IMR-90 (cell line): ENCODE measurements around the gene FBXO40. TPM values are rescaled to one million over a fixed set of nuclear protein-coding genes. Genes with fewer than 3 reads are reported as not detected.
A peak's percentile ranks its signal among the peaks of the same experiment; 100 is the strongest.
"Not testable (repeated sequence)": the region's sequence is repeated elsewhere in the genome, so short reads cannot be mapped to it uniquely, and the experiment has no call there.

Source experiments
- ATAC-seq: fragments of 200-7000 bp; cut with Tn5 transposase; 2 replicates; pipeline ENCODE4 v1.9.1; 2020; ENCODE audit warnings: low read depth, mild to moderate bottlenecking, moderate library complexity
- BruUV-seq: library from RNA; stranded (reverse); fragments of 400-500 nt; replicated peaks from 2 replicates; lab custom pipeline; 2021; lab: Mats Ljungman, UMichigan
- CTCF ChIA-PET: fragments of 300-600 bp; formaldehyde crosslinking; extraction: SDS; loops from one replicate; lab custom pipeline; 2021; ENCODE audit warnings: antibody characterized with exemption; lab: Yijun Ruan, JAX
- POLR2A ChIA-PET: fragments of 300-600 bp; sonication (Branson Sonifier 250); formaldehyde crosslinking; loops from one replicate; lab custom pipeline; 2022; ENCODE audit warnings: antibody characterized with exemption; ENCODE audit not compliant: unreplicated experiment; lab: Charles Lee
- DNase-seq: peaks from one replicate; pipeline ENCODE4 v3.0.0; 2013
- H2AFZ ChIP-seq: replicated peaks from 2 replicates; pipeline ENCODE3; 2013; ENCODE audit warnings: low read length, mild to moderate bottlenecking; ENCODE audit not compliant: poor library complexity
- H2AK5ac ChIP-seq: 2 replicates; pipeline ENCODE4 v1.6.1; 2013; ENCODE audit warnings: low read depth, low read length, inconsistent platforms
- H2AK9ac ChIP-seq: replicated peaks from 2 replicates; pipeline ENCODE3; 2013; ENCODE audit warnings: mild to moderate bottlenecking, low read depth, low read length, moderate library complexity; ENCODE audit not compliant: poor library complexity
- H2BK120ac ChIP-seq: 2 replicates; pipeline ENCODE4 v1.6.1; 2013; ENCODE audit warnings: low read depth, low read length, inconsistent platforms
- H2BK15ac ChIP-seq: 3 replicates; pipeline ENCODE4 v1.6.1; 2013; ENCODE audit warnings: low read depth, low read length, inconsistent platforms
- H2BK20ac ChIP-seq: 2 replicates; pipeline ENCODE4 v1.6.1; 2013; ENCODE audit warnings: low read depth, mild to moderate bottlenecking, inconsistent platforms, low read length, moderate library complexity
- H2BK5ac ChIP-seq: 2 replicates; pipeline ENCODE4 v1.6.1; 2013; ENCODE audit warnings: mild to moderate bottlenecking, low read depth, low read length, inconsistent platforms; ENCODE audit not compliant: poor library complexity, severe bottlenecking
- H3K14ac ChIP-seq: replicated peaks from 2 replicates; pipeline ENCODE4 v1.6.1; 2013; ENCODE audit warnings: low read depth, low read length, inconsistent platforms
- H3K18ac ChIP-seq: 2 replicates; pipeline ENCODE4 v1.6.1; 2013; ENCODE audit warnings: low read depth, low read length, control low read depth
- H3K23ac ChIP-seq: 2 replicates; pipeline ENCODE4 v1.6.1; 2013; ENCODE audit warnings: low read depth, low read length, inconsistent platforms
- H3K27ac ChIP-seq: 2 replicates; pipeline ENCODE4 v1.5.1; 2013; ENCODE audit warnings: mild to moderate bottlenecking, control low read depth, low read length; ENCODE audit not compliant: insufficient read depth
- H3K27me3 ChIP-seq: 2 replicates; pipeline ENCODE4 v1.6.1; 2013; ENCODE audit warnings: low read length; ENCODE audit not compliant: control insufficient read depth, insufficient read depth
- H3K36me3 ChIP-seq: 2 replicates; pipeline ENCODE4 v1.6.1; 2013; ENCODE audit warnings: low read length, mixed read lengths; ENCODE audit not compliant: control insufficient read depth, insufficient read depth
- H3K4ac ChIP-seq: 2 replicates; pipeline ENCODE4 v1.6.1; 2013; ENCODE audit warnings: low read depth, low read length, inconsistent platforms
- H3K4me1 ChIP-seq: 2 replicates; pipeline ENCODE4 v1.6.1; 2013; ENCODE audit warnings: low read length, mixed read lengths; ENCODE audit not compliant: control insufficient read depth, insufficient read depth
- H3K4me2 ChIP-seq: 2 replicates; pipeline ENCODE4 v1.6.1; 2013; ENCODE audit warnings: low read depth, mild to moderate bottlenecking, control low read depth, low read length, moderate library complexity
- H3K4me3 ChIP-seq: 2 replicates; pipeline ENCODE4 v1.5.1; 2013; ENCODE audit warnings: low read depth, mild to moderate bottlenecking, control low read depth, low read length, moderate library complexity; ENCODE audit not compliant: insufficient read depth
- H3K56ac ChIP-seq: 2 replicates; pipeline ENCODE4 v1.6.1; 2013; ENCODE audit warnings: low read length, inconsistent platforms; ENCODE audit not compliant: insufficient read depth; ENCODE audit errors: extremely low read depth
- H3K79me1 ChIP-seq, 2 experiments: 2 replicates each; pipeline ENCODE4 v1.6.1; 2013; ENCODE audit warnings: low read length in 2 of 2, inconsistent platforms in 1 of 2, low read depth in 1 of 2
- H3K9ac ChIP-seq: 2 replicates; pipeline ENCODE4 v1.6.1; 2013; ENCODE audit warnings: low read depth, low read length, control low read depth
- H3K9me1 ChIP-seq: 2 replicates; pipeline ENCODE4 v1.6.1; 2013; ENCODE audit warnings: low read length, inconsistent platforms; ENCODE audit not compliant: insufficient read depth
- H3K9me3 ChIP-seq: 2 replicates; pipeline ENCODE4 v1.6.1; 2013; ENCODE audit warnings: low read length; ENCODE audit not compliant: control insufficient read depth, insufficient read depth
- H4K20me1 ChIP-seq: 2 replicates; pipeline ENCODE4 v1.6.1; 2013; ENCODE audit warnings: low read length, inconsistent platforms; ENCODE audit not compliant: insufficient read depth
- H4K5ac ChIP-seq: 2 replicates; pipeline ENCODE4 v1.6.1; 2013; ENCODE audit warnings: mild to moderate bottlenecking, low read depth, low read length, control low read depth
- H4K8ac ChIP-seq, 2 experiments: 2 replicates each; pipeline ENCODE4 v1.6.1; 2013; ENCODE audit warnings: low read depth in 2 of 2, low read length in 2 of 2, control low read depth in 1 of 2, inconsistent platforms in 1 of 2
- H4K91ac ChIP-seq: 2 replicates; pipeline ENCODE4 v1.6.1; 2013; ENCODE audit warnings: low read depth, low read length, inconsistent platforms; ENCODE audit not compliant: insufficient read depth
- POLR2A ChIP-seq: IDR thresholded peaks from 2 replicates; pipeline ENCODE4 v1.6.1; 2012; ENCODE audit warnings: mild to moderate bottlenecking, low read depth, low read length
- WGBS, 2 experiments: methylation state at CpG; one replicate each; pipeline versions ENCODE4 v1.1.5 to v1.1.7; 2013; ENCODE audit warnings: missing lambda C conversion rate in 2 of 2; ENCODE audit not compliant: insufficient read length in 1 of 2; ENCODE audit errors: extremely low coverage in 2 of 2; 5-methylcytosine and 5-hydroxymethylcytosine counted together
- dilution Hi-C: fragments of 300-500 bp; cut with HindIII; formaldehyde crosslinking; loops from one replicate; pipeline ENCODE4 v1.14.3; 2018; ENCODE audit warnings: low sequenced_read_pairs; ENCODE audit not compliant: unreplicated experiment
- in situ Hi-C: fragments of 300-500 bp; cut with MboI; formaldehyde crosslinking; loops from 3 replicates; pipeline ENCODE4 v1.14.3; 2019; ENCODE audit warnings: low sequenced_read_pairs, inconsistent platforms, mixed read lengths
- intact Hi-C: fragments of 100-400 bp; cut with micrococcal nuclease; formaldehyde crosslinking; loops from 2 replicates; pipeline ENCODE4 v1.10.0; 2022
- polyA plus RNA-seq, 3 experiments: library from polyadenylated mRNA; depleted of rRNA; stranded (reverse); fragments of >200 nt; gene quantifications; 2 replicates each; pipeline ENCODE4 v1.2.3, GENCODE V29; 2012; ENCODE audit warnings: low replicate concordance in 1 of 3
- total RNA-seq: library from RNA; depleted of rRNA; stranded (reverse); fragments of >200 nt; gene quantifications from 2 replicates; pipeline ENCODE4 v1.2.3, GENCODE V29; 2012

Gene FBXO40
- total and polyA plus RNA-seq, 2 of the 4 experiments (the other 2 are of a cell fraction) = not detected

DNA sequence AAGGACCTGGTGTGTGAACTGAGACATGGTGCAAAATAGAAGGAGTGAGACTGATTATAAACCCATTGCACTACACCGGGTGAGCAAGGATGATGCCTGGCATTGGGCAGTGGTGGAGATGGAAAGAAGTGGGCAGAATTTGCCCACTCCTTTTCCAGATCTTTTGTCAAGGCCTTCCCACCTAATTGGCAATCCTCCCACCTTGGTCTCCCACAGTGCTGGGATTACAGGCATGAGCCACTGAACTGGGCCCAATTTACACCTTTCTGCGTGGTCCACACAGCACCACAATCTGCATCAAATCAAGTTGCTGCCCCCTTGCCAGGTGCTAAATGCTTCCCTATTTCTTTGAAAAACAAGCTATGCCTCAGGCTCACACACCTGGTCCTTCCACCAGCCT lies 5.4 kb downstream of the FBXO40 start:
- no peak overlapping the region for H3K18ac ChIP-seq
- dilution Hi-C loops = no loop called here
- intact Hi-C loops = no loop called here
- in situ Hi-C loops = no loop called here
- ChIA-PET POLR2A (no interaction called here), CTCF (no interaction called here)
- H3K27me3 ChIP-seq = no peaks in the 10 kb centered on the region; the same call in 1 of the 2 replicates
- DNase-seq = no peak
- ATAC-seq = no peak
- no peak overlapping the region for H3K4ac ChIP-seq
- WGBS, 2 experiments = no CpG with 5 or more reads among the region's 2 CpGs
- no peaks in the 10 kb centered on the region for H3K36me3 ChIP-seq
- no peak overlapping the region for H3K4me3 ChIP-seq
- TF ChIP-seq POLR2A = no peak
- no peak overlapping the region for H2AK9ac ChIP-seq
- H2BK15ac ChIP-seq = no peak overlapping the region
- H3K4me2 ChIP-seq = no peak overlapping the region
- no TSS peak for BruUV-seq
- H2AFZ ChIP-seq = peak overlapping the region; percentile 41
- no peak overlapping the region for H3K27ac ChIP-seq
- no peaks in the 10 kb centered on the region for H3K79me1 ChIP-seq
- H3K14ac ChIP-seq = no peak overlapping the region
- H2BK120ac ChIP-seq = no peak overlapping the region
- H4K20me1 ChIP-seq = no peaks in the 10 kb centered on the region
- H4K8ac ChIP-seq = no peak overlapping the region
- no peak overlapping the region for H4K91ac ChIP-seq
- no peak overlapping the region for H2BK20ac ChIP-seq
- H4K5ac ChIP-seq = no peak overlapping the region
- H3K9me1 ChIP-seq = no peaks in the 10 kb centered on the region
- H3K9ac ChIP-seq = no peak overlapping the region
- H3K23ac ChIP-seq = no peak overlapping the region
- H2BK5ac ChIP-seq = no peak overlapping the region
- no peaks in the 10 kb centered on the region for H3K4me1 ChIP-seq
- H2AK5ac ChIP-seq = no peak overlapping the region
- H3K56ac ChIP-seq = no peak overlapping the region
- no peaks in the 10 kb centered on the region for H3K9me3 ChIP-seq

DNA sequence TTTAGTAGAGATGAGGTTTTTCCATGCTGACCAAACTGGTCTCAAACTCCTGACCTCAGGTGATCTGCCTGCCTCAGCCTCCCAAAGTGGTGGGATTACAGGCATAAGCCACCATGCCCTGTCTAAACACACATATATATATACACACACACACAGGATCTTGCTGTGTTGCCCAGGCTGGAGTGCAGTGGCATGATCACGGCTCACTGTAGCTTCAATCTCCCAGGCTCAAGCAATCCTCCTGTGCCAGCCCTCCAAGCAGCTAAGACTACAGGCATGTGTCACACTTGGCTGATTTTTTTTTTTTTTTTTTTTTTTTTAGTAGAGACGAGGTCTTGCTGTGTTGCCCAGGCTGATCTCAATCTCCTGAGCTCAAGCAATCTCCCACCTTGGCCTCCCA lies 6.7 kb downstream of the FBXO40 start:
- POLR2A ChIA-PET, ATAC-seq: not testable (repeated sequence)

More for the DNA sequence above, 6.7 kb downstream of the FBXO40 start:
- H2BK15ac ChIP-seq, H4K20me1 ChIP-seq, H2AFZ ChIP-seq, H3K4me3 ChIP-seq, dilution Hi-C loops, H3K23ac ChIP-seq, H2BK20ac ChIP-seq, H2AK9ac ChIP-seq, H4K91ac ChIP-seq, H3K14ac ChIP-seq, H3K36me3 ChIP-seq, H2BK5ac ChIP-seq, H3K56ac ChIP-seq, H3K4ac ChIP-seq, H3K79me1 ChIP-seq, H3K4me1 ChIP-seq, H3K9me1 ChIP-seq, H3K27me3 ChIP-seq, H3K4me2 ChIP-seq, H3K18ac ChIP-seq, DNase-seq, H3K9me3 ChIP-seq, H4K5ac ChIP-seq, H2AK5ac ChIP-seq, CTCF ChIA-PET, H2BK120ac ChIP-seq, H3K9ac ChIP-seq, H3K27ac ChIP-seq, in situ Hi-C loops, intact Hi-C loops, H4K8ac ChIP-seq, BruUV-seq: not testable (repeated sequence)
- no CpG with 5 or more reads among the region's 2 CpGs for WGBS, 2 experiments
